ENCODE results near the gene SFRP4.

GRCh38 chr7:37908221-37908788 is 8.3 kb downstream of the SFRP4 start:
- TF ChIP-seq CTCF (IDR thresholded peaks at IDR 0.05; ENCODE audit: extremely low read depth in 1 of 2, insufficient read depth in 1 of 2, low read depth in 1 of 2, low read length in 2 of 2) (no peak), MYC (IDR thresholded peaks at IDR 0.05; ENCODE audit: low read depth, low read length) (no peak), FOS (IDR thresholded peaks at IDR 0.05; ENCODE audit: borderline replicate concordance, insufficient read depth, low read length) (no peak), MAX (IDR thresholded peaks at IDR 0.05; ENCODE audit: insufficient read depth, insufficient read length) (no peak), POLR2A (IDR thresholded peaks at IDR 0.05; ENCODE audit: low read depth, low read length) (no peak), JUN (IDR thresholded peaks at IDR 0.05; ENCODE audit: borderline replicate concordance, insufficient read depth, insufficient read length, low read depth) (no peak), EZH2 (IDR thresholded peaks at IDR 0.05; ENCODE audit: borderline replicate concordance, low read depth, low read length, severe bottlenecking) (no peak), POLR2AphosphoS5 (IDR thresholded peaks at IDR 0.05; ENCODE audit: insufficient read depth, low read depth, low read length) (no peak), GATA2 (IDR thresholded peaks at IDR 0.05; ENCODE audit: insufficient read depth, insufficient read length, low read depth, low read length) (no peak)
